ENCODE results near the gene ZNF366. TPM values are rescaled to one million over a fixed set of nuclear protein-coding genes. Genes with fewer than 3 reads are reported as not detected.

Gene ZNF366
- polyA plus RNA-seq, 3 donors, result 0.05 to 1.2 (median 0.76) TPM

DNA sequence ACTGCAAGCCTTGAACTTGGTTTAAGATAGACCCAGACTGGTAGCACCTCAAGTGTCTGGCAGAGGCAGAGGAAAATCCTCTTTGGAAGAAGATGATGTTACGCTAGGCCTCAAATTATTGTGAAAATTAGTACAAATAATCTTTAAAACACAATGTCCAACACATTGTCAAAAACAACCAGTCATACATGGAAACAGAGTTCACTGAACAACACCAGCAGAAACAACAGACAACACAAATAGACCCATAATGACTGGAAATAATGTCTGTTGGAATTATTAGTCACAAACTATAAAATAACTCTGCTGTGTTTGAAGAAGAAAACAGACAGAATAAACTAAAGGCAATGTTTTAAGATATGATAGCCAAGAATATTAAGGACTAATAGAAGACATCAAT, 15.4 kb upstream of the ZNF366 start:
- WGBS (ENCODE audit: insufficient coverage), result no CpG with 5 or more reads among the region's 1 CpG
- no peaks in the 10 kb centered on the region for H3K79me2 ChIP-seq (ENCODE audit: insufficient read depth, low read length)
- H3K36me3 ChIP-seq (replicated peaks in 1 of 2; ENCODE audit: control insufficient read depth in 1 of 2, insufficient read depth in 2 of 2, low read length in 2 of 2), result no peaks in the 10 kb centered on the region
- H4K20me1 ChIP-seq (ENCODE audit: insufficient read depth, low read length), result no peaks in the 10 kb centered on the region
- TF ChIP-seq, protein P1, sequence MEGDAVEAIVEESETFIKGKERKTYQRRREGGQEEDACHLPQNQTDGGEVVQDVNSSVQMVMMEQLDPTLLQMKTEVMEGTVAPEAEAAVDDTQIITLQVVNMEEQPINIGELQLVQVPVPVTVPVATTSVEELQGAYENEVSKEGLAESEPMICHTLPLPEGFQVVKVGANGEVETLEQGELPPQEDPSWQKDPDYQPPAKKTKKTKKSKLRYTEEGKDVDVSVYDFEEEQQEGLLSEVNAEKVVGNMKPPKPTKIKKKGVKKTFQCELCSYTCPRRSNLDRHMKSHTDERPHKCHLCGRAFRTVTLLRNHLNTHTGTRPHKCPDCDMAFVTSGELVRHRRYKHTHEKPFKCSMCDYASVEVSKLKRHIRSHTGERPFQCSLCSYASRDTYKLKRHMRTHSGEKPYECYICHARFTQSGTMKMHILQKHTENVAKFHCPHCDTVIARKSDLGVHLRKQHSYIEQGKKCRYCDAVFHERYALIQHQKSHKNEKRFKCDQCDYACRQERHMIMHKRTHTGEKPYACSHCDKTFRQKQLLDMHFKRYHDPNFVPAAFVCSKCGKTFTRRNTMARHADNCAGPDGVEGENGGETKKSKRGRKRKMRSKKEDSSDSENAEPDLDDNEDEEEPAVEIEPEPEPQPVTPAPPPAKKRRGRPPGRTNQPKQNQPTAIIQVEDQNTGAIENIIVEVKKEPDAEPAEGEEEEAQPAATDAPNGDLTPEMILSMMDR (IDR thresholded peaks at IDR 0.05), result no peak
- intact Hi-C loops (cut with micrococcal nuclease), result loop anchor here in 1 of 2 donors (10.0 kb wide), 1 partner anchor 158 kb away; no protein-coding TSS in a partner anchor
- no peak overlapping the region for H2AFZ ChIP-seq (ENCODE audit: insufficient read depth, low read depth, low read length, poor library complexity, severe bottlenecking)
- peaks cover 0 to 2% of the 10 kb centered on the region in 2 donors for H3K36me3 Mint-ChIP-seq
- H3K27ac Mint-ChIP-seq, result no peak overlapping the region
- DNase-seq, result no peak
- H3K27me3 Mint-ChIP-seq (ENCODE audit: low read depth in 3 of 3), result peaks cover 0 to 2% (median 0%) of the 10 kb centered on the region in 3 donors
- H3K27me3 ChIP-seq (ENCODE audit: control insufficient read depth in 2 of 2, insufficient read depth in 2 of 2, low read length in 2 of 2), result no peaks in the 10 kb centered on the region
- H3K4me1 Mint-ChIP-seq, result peaks cover 27% of the 10 kb centered on the region
- H3K4me1 ChIP-seq (ENCODE audit: control insufficient read depth in 1 of 2, insufficient read depth in 2 of 2, low read length in 2 of 2), result peaks cover 23 to 24% of the 10 kb centered on the region in 2 donors
- no peak overlapping the region for H3K27ac ChIP-seq (ENCODE audit: low read depth in 1 of 2, low read length in 2 of 2)
- H3K9me3 ChIP-seq (replicated peaks in 1 of 2; ENCODE audit: control insufficient read depth in 1 of 2, insufficient read depth in 1 of 2, low read length in 2 of 2), result no peaks in the 10 kb centered on the region
- no peak overlapping the region for H3K4me2 ChIP-seq (replicated peaks; ENCODE audit: extremely low read depth, low read length, poor library complexity, severe bottlenecking)
- no peak overlapping the region for H3K4me3 Mint-ChIP-seq
- H3K9me3 Mint-ChIP-seq, result peaks cover 0 to 7% (median 5%) of the 10 kb centered on the region in 7 donors
- H3K9ac ChIP-seq (ENCODE audit: insufficient read depth, low read length, poor library complexity, severe bottlenecking), result no peak overlapping the region
- no peak overlapping the region for H3K4me3 ChIP-seq (replicated peaks in 1 of 3; ENCODE audit: low read depth in 2 of 3, low read length in 3 of 3)

DNA sequence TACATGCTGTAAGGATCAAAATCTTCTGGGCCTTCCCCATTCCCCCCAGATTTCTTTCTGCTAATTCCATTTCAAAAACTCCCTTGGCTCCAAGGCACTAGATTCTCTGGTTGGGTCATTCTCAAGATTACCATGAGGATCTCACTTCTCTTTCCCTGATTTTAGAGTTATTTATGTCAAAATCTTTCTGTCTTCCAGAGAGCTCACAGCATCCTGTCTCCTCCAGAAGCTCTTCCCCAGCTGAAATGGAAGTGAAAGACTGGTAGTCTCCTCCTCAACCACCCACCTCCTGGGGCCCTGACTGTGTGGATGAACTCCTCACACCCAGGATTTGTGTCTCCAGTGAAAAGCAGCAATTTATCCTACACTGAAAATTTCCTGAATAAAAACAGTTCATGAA, 11.9 kb upstream of the ZNF366 start:
- Histone ChIP-seq H3K27me3 (ENCODE audit: control insufficient read depth in 2 of 2, insufficient read depth in 2 of 2, low read length in 2 of 2) (no peaks in the 10 kb centered on the region), H2AFZ (ENCODE audit: insufficient read depth, low read depth, low read length, poor library complexity, severe bottlenecking) (peak overlapping the region; percentile 42), H3K36me3 (replicated peaks in 1 of 2; ENCODE audit: control insufficient read depth in 1 of 2, insufficient read depth in 2 of 2, low read length in 2 of 2) (no peaks in the 10 kb centered on the region), H3K9ac (ENCODE audit: insufficient read depth, low read length, poor library complexity, severe bottlenecking) (no peak overlapping the region), H3K4me1 (ENCODE audit: control insufficient read depth in 1 of 2, insufficient read depth in 2 of 2, low read length in 2 of 2) (peaks cover 12 to 14% of the 10 kb centered on the region in 2 donors), H3K4me2 (replicated peaks; ENCODE audit: extremely low read depth, low read length, poor library complexity, severe bottlenecking) (no peak overlapping the region), H3K27ac (ENCODE audit: low read depth in 1 of 2, low read length in 2 of 2) (no peak overlapping the region), H3K9me3 (replicated peaks in 1 of 2; ENCODE audit: control insufficient read depth in 1 of 2, insufficient read depth in 1 of 2, low read length in 2 of 2) (no peaks in the 10 kb centered on the region), H4K20me1 (ENCODE audit: insufficient read depth, low read length) (no peaks in the 10 kb centered on the region), H3K79me2 (ENCODE audit: insufficient read depth, low read length) (no peaks in the 10 kb centered on the region), H3K4me3 (replicated peaks in 1 of 3; ENCODE audit: low read depth in 2 of 3, low read length in 3 of 3) (no peak overlapping the region)
- TF ChIP-seq, protein P1 (IDR thresholded peaks at IDR 0.05), result no peak
- Mint-ChIP-seq H3K27me3 (ENCODE audit: low read depth in 3 of 3) (peaks cover 0 to 2% (median 0%) of the 10 kb centered on the region in 3 donors), H3K4me3 (no peak overlapping the region), H3K27ac (peak overlapping the region in 2 of 7 donors; percentile 10 to 27), H3K4me1 (peaks cover 15% of the 10 kb centered on the region), H3K36me3 (peaks cover 0 to 2% of the 10 kb centered on the region in 2 donors), H3K9me3 (peaks cover 0 to 7% (median 5%) of the 10 kb centered on the region in 7 donors)
- no peak for DNase-seq
- intact Hi-C loops (cut with micrococcal nuclease), result no loop called here

Data from CD14-positive monocyte (primary cell).